Measurements from ENCODE around the gene GSTO1.

- TF ChIP-seq CTCF (IDR thresholded peaks at IDR 0.05; ENCODE audit: low read length) (no peak), EZH2 (optimal IDR thresholded peaks at IDR 0.05; ENCODE audit: low read depth, low read length) (no peak)
Observed at GRCh38 chr10:104259456-104259855, 4.8 kb downstream of the GSTO1 start.
